Measurements from ENCODE around the gene LHFPL6. TPM values are rescaled to one million over a fixed set of nuclear protein-coding genes. Genes with fewer than 3 reads are reported as not detected.

Gene LHFPL6
- total and polyA plus RNA-seq, 5 donors from 2014 or later, result 0.20 to 0.42 TPM; not detected in 3

DNA sequence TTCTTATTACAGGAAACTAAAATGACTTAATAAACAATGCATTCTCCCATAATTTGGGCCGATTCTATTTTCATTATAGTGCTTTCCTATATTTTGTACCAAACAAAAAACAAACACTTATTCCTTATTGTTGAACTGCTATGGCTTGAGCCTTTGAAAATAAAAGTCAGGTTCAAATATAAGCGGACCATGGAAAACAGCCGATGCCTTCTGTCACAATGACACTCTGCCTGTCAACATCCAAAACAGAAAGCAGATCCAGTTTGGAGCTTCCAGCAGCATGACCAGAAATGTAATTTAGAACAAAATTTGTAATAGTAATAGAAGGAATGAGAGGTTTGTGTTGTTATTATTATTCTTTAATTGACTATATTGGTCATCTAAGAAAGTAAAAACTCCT lies 194.5 kb downstream of the LHFPL6 start:
- peaks cover 6% of the 10 kb centered on the region for H3K27me3 Mint-ChIP-seq
- H3K36me3 Mint-ChIP-seq, result no peaks in the 10 kb centered on the region
- ATAC-seq (ENCODE audit: low read depth in 2 of 2), result no peak

DNA sequence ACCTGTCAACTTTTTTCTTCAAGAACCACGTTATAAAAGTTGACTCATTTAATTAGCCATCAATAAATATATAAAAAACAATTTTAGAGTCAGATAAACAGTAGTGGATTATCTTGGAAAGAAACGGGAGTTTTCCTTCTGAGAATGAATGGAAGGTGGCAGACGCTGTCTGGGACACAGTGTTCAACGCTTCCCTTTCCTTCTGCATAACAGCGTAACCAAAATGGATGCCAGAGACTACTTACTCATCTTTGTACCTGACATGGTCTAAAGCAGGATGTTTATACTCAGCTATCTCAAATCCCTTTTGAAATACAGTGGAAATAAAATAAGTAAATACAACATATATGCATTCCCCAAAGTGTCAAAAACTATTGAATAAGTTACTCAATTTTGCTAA lies 195.2 kb downstream of the LHFPL6 start:
- no peak for DNase-seq
- H3K27ac Mint-ChIP-seq, result no peak overlapping the region
- Histone ChIP-seq H3K36me3 (ENCODE audit: control insufficient read depth, insufficient read depth, low read length) (no peaks in the 10 kb centered on the region), H3K4me3 (ENCODE audit: low read depth, low read length) (no peak overlapping the region), H3K27me3 (ENCODE audit: control insufficient read depth, insufficient read depth, low read length) (peaks cover 4% of the 10 kb centered on the region), H3K27ac (ENCODE audit: insufficient read depth, low read length, poor library complexity, severe bottlenecking) (no peak overlapping the region), H3K9me3 (ENCODE audit: control insufficient read depth in 2 of 2, low read length in 2 of 2) (no peaks in the 10 kb centered on the region), H3K4me1 (ENCODE audit: control insufficient read depth, insufficient read depth, low read length, poor library complexity, severe bottlenecking) (no peaks in the 10 kb centered on the region)
- H3K4me3 Mint-ChIP-seq, result no peak overlapping the region
- H3K9me3 Mint-ChIP-seq, result peaks cover 0 to 2% (median 0%) of the 10 kb centered on the region in 7 donors
- H3K27me3 Mint-ChIP-seq, result peaks cover 6% of the 10 kb centered on the region
- no peak for ATAC-seq (ENCODE audit: low read depth in 2 of 2)
- H3K4me1 Mint-ChIP-seq, result no peaks in the 10 kb centered on the region
- H3K36me3 Mint-ChIP-seq, result no peaks in the 10 kb centered on the region

More for the DNA sequence above, 194.5 kb downstream of the LHFPL6 start:
- H3K4me3 Mint-ChIP-seq, result no peak overlapping the region
- no peaks in the 10 kb centered on the region for H3K9me3 ChIP-seq (ENCODE audit: control insufficient read depth in 2 of 2, low read length in 2 of 2)
- peaks cover 4% of the 10 kb centered on the region for H3K27me3 ChIP-seq (ENCODE audit: control insufficient read depth, insufficient read depth, low read length)
- no peak overlapping the region for H3K4me3 ChIP-seq (ENCODE audit: low read depth, low read length)
- H3K4me1 Mint-ChIP-seq, result no peaks in the 10 kb centered on the region
- H3K36me3 ChIP-seq (ENCODE audit: control insufficient read depth, insufficient read depth, low read length), result no peaks in the 10 kb centered on the region
- no peak overlapping the region for H3K27ac Mint-ChIP-seq
- no peak for DNase-seq
- H3K4me1 ChIP-seq (ENCODE audit: control insufficient read depth, insufficient read depth, low read length, poor library complexity, severe bottlenecking), result no peaks in the 10 kb centered on the region
- peaks cover 0 to 2% (median 0%) of the 10 kb centered on the region in 7 donors for H3K9me3 Mint-ChIP-seq
- H3K27ac ChIP-seq (ENCODE audit: insufficient read depth, low read length, poor library complexity, severe bottlenecking), result no peak overlapping the region

DNA sequence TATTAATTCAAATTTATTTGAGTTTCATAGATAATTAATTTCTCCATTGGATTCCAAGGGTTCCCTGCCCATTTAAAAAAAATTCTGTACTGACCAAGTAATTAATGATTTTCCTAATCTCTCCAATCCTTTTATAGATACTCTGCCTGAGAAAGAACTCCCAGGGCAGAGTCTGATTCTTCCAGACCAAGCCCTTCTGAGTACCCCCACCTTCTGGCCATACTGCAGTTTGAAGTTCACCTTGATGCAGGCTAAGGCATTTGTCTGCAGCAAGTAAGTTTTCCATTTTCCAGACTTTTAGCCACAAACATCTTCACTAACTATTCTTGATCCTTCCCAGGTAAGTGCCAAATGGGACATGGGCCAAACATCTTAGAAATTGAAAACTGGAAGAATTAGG lies 195.9 kb downstream of the LHFPL6 start:
- peaks cover 4% of the 10 kb centered on the region for H3K27me3 ChIP-seq (ENCODE audit: control insufficient read depth, insufficient read depth, low read length)

DNA sequence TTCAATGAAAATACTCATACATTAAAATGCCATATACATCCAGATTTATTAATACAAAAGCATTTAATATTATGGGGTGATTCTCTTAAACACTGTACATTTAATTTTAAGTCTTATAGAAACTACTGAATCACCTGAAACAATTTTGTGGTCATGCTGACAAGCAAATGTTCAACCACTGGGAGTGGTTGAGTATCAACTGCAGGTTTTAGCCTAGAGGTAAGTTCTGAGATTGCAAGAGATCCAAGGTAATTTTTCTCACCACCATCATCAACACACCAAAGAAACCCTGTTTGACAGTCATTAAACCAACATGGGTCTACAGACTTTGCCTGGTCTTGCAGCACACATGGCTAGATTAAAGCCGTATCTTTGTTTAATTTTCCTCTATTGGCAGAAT lies 196.3 kb downstream of the LHFPL6 start:
- no peak overlapping the region for H3K4me3 Mint-ChIP-seq
- DNase-seq, result peak in 1 of 3 donors; percentile 11
- Histone ChIP-seq H3K27ac (ENCODE audit: insufficient read depth, low read length, poor library complexity, severe bottlenecking) (no peak overlapping the region), H3K4me3 (ENCODE audit: low read depth, low read length) (no peak overlapping the region), H3K27me3 (ENCODE audit: control insufficient read depth, insufficient read depth, low read length) (peaks cover 4% of the 10 kb centered on the region), H3K9me3 (ENCODE audit: control insufficient read depth in 2 of 2, low read length in 2 of 2) (no peaks in the 10 kb centered on the region), H3K4me1 (ENCODE audit: control insufficient read depth, insufficient read depth, low read length, poor library complexity, severe bottlenecking) (no peaks in the 10 kb centered on the region), H3K36me3 (ENCODE audit: control insufficient read depth, insufficient read depth, low read length) (no peaks in the 10 kb centered on the region)
- no peak overlapping the region for H3K27ac Mint-ChIP-seq
- no peaks in the 10 kb centered on the region for H3K36me3 Mint-ChIP-seq
- no peak for ATAC-seq (ENCODE audit: low read depth in 2 of 2)
- peaks cover 6% of the 10 kb centered on the region for H3K27me3 Mint-ChIP-seq
- peaks cover 0 to 2% (median 0%) of the 10 kb centered on the region in 7 donors for H3K9me3 Mint-ChIP-seq
- no peaks in the 10 kb centered on the region for H3K4me1 Mint-ChIP-seq

More for the DNA sequence above, 195.9 kb downstream of the LHFPL6 start:
- peaks cover 6% of the 10 kb centered on the region for H3K27me3 Mint-ChIP-seq
- H3K27ac Mint-ChIP-seq, result no peak overlapping the region
- H3K9me3 Mint-ChIP-seq, result peaks cover 0 to 2% (median 0%) of the 10 kb centered on the region in 7 donors
- H3K4me1 Mint-ChIP-seq, result no peaks in the 10 kb centered on the region
- no peak overlapping the region for H3K27ac ChIP-seq (ENCODE audit: insufficient read depth, low read length, poor library complexity, severe bottlenecking)
- no peak overlapping the region for H3K4me3 Mint-ChIP-seq
- ATAC-seq (ENCODE audit: low read depth in 2 of 2) (no peak), DNase-seq (no peak)
- H3K9me3 ChIP-seq (ENCODE audit: control insufficient read depth in 2 of 2, low read length in 2 of 2), result no peaks in the 10 kb centered on the region
- H3K4me1 ChIP-seq (ENCODE audit: control insufficient read depth, insufficient read depth, low read length, poor library complexity, severe bottlenecking), result no peaks in the 10 kb centered on the region
- H3K4me3 ChIP-seq (ENCODE audit: low read depth, low read length), result no peak overlapping the region
- no peaks in the 10 kb centered on the region for H3K36me3 Mint-ChIP-seq
- H3K36me3 ChIP-seq (ENCODE audit: control insufficient read depth, insufficient read depth, low read length), result no peaks in the 10 kb centered on the region

DNA sequence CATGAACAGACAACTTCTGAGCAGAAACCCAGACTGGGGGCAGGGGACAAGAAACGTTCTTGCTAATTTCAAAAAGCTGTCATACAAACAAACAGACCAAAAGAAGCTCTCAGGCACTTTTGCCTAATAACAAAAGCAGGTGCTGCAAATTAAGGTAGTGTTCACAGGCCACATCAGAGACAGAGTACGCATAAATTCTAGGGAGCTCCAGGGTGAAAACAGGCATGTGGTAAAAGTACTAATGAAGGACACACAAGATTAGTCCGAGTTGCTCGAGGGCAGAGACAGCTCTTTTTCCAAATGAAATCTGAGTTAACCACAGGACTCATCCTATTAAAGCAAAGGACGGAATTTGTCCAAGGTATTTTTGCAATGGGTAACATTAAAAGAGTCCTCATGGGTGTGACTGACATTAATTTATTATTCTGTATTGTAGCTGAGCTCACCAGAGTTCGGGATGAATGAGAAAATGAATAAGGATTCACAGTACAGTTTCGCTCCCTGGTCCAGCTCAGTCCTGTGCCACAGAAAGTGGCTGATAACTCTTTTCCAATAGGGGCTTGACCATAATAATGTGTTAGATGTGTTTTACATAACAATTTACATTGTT lies 197.3 kb downstream of the LHFPL6 start:
- no peaks in the 10 kb centered on the region for H3K36me3 ChIP-seq (ENCODE audit: control insufficient read depth, insufficient read depth, low read length)
- Mint-ChIP-seq H3K27me3 (peaks cover 6% of the 10 kb centered on the region), H3K4me1 (no peaks in the 10 kb centered on the region), H3K36me3 (no peaks in the 10 kb centered on the region), H3K27ac (peak overlapping the region in 1 of 3 donors; percentile 40), H3K4me3 (no peak overlapping the region), H3K9me3 (peaks cover 0 to 2% (median 0%) of the 10 kb centered on the region in 7 donors)
- H3K4me1 ChIP-seq (ENCODE audit: control insufficient read depth, insufficient read depth, low read length, poor library complexity, severe bottlenecking), result no peaks in the 10 kb centered on the region
- H3K4me3 ChIP-seq (ENCODE audit: low read depth, low read length), result no peak overlapping the region
- H3K9me3 ChIP-seq (ENCODE audit: control insufficient read depth in 2 of 2, low read length in 2 of 2), result no peaks in the 10 kb centered on the region
- DNase-seq (no peak), ATAC-seq (ENCODE audit: low read depth in 2 of 2) (no peak)
- H3K27ac ChIP-seq (ENCODE audit: insufficient read depth, low read length, poor library complexity, severe bottlenecking), result no peak overlapping the region
- peaks cover 4% of the 10 kb centered on the region for H3K27me3 ChIP-seq (ENCODE audit: control insufficient read depth, insufficient read depth, low read length)

DNA sequence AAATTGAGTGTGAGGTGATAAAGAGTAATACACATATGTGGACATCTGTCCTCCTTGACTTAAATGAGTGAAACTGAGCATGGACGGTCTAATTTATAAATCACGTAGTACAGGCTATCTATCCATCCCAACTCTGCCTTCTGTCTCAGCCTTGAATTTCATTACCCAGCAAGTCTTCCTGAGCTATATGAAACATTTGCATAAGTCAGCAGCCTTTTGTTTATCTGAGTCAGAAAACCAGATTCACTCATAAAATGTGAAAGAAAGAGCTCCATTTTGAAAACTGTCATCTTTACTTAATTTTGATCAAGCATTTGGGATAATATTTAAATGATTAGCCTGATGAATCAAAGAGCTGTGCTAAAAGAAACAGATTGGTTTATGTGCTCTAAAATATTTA lies 197.9 kb downstream of the LHFPL6 start:
- Mint-ChIP-seq H3K27ac (no peak overlapping the region), H3K36me3 (no peaks in the 10 kb centered on the region)

DNA sequence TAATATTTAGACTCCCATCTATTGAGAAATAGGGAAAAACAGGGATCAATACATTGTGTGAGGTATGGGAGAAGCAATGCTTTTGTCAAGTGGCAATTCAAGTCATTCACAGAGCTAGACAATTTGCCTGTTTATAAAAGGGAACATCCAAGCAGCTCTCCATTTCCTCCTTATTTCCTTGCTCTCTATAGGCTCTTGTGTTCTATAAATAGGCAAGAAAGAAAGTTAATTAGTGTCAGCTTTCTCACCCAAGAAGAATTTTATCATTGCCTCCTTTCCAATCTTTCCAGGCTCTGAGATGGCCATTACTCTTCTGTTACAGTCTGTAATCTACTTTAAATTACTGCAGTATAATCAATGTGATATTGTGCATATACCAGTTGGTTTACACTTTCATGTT lies 199.9 kb downstream of the LHFPL6 start:
- no peak overlapping the region for H3K27ac Mint-ChIP-seq
- no peaks in the 10 kb centered on the region for H3K27me3 ChIP-seq (ENCODE audit: control insufficient read depth, insufficient read depth, low read length)
- no peaks in the 10 kb centered on the region for H3K4me1 Mint-ChIP-seq
- ATAC-seq (ENCODE audit: low read depth in 2 of 2) (no peak), DNase-seq (no peak)
- H3K9me3 Mint-ChIP-seq, result peaks cover 0 to 4% (median 0%) of the 10 kb centered on the region in 7 donors
- H3K27me3 Mint-ChIP-seq, result no peaks in the 10 kb centered on the region
- H3K4me1 ChIP-seq (ENCODE audit: control insufficient read depth, insufficient read depth, low read length, poor library complexity, severe bottlenecking), result no peaks in the 10 kb centered on the region
- no peaks in the 10 kb centered on the region for H3K9me3 ChIP-seq (ENCODE audit: control insufficient read depth in 2 of 2, low read length in 2 of 2)
- no peak overlapping the region for H3K27ac ChIP-seq (ENCODE audit: insufficient read depth, low read length, poor library complexity, severe bottlenecking)
- H3K36me3 ChIP-seq (ENCODE audit: control insufficient read depth, insufficient read depth, low read length), result no peaks in the 10 kb centered on the region
- no peaks in the 10 kb centered on the region for H3K36me3 Mint-ChIP-seq
- no peak overlapping the region for H3K4me3 ChIP-seq (ENCODE audit: low read depth, low read length)
- no peak overlapping the region for H3K4me3 Mint-ChIP-seq

More for the DNA sequence above, 197.9 kb downstream of the LHFPL6 start:
- no peak for ATAC-seq (ENCODE audit: low read depth in 2 of 2)
- Histone ChIP-seq H3K27ac (ENCODE audit: insufficient read depth, low read length, poor library complexity, severe bottlenecking) (no peak overlapping the region), H3K36me3 (ENCODE audit: control insufficient read depth, insufficient read depth, low read length) (no peaks in the 10 kb centered on the region), H3K4me3 (ENCODE audit: low read depth, low read length) (no peak overlapping the region), H3K4me1 (ENCODE audit: control insufficient read depth, insufficient read depth, low read length, poor library complexity, severe bottlenecking) (no peaks in the 10 kb centered on the region), H3K27me3 (ENCODE audit: control insufficient read depth, insufficient read depth, low read length) (no peaks in the 10 kb centered on the region), H3K9me3 (ENCODE audit: control insufficient read depth in 2 of 2, low read length in 2 of 2) (no peaks in the 10 kb centered on the region)
- no peak for DNase-seq
- Mint-ChIP-seq H3K27me3 (peaks cover 5% of the 10 kb centered on the region), H3K4me1 (no peaks in the 10 kb centered on the region), H3K4me3 (no peak overlapping the region), H3K9me3 (peaks cover 0 to 2% (median 0%) of the 10 kb centered on the region in 7 donors)

All from CD4-positive, CD25-positive, alpha-beta regulatory T cell (primary cell).